ENCODE measurements around the gene FIS1. TPM values are rescaled to one million over a fixed set of nuclear protein-coding genes. Genes with fewer than 3 reads are reported as not detected.

Gene FIS1
- total and polyA plus RNA-seq, 2 donors (not counting 1 experiment from before 2014, with no cell fraction given), result 95.5 to 245 TPM

DNA sequence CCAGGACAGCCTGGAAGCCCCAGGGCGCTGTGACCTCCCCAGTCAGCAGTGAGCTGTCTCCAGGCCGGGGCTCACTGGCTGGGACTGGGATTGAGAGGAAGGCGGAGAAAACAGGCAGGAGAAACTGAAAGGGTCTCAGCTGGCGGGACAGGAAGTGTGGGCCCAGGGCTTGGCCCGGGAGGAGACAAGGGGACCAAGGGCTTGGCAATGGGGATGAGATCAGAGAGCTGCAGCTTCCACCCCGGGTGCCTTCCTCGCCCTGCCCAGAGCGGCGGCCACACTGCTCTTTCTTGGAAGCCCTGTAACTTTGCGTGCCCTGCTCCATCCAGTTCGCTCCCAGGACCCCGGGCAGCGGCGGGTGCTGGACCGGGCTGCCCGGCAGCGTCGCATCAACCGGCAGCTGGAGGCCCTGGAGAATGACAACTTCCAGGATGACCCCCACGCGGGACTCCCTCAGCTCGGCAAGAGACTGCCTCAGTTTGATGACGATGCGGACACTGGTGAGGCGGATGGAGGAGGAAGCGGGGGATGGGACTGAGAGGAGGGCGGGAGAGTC lies 22.5 kb downstream of the FIS1 start:
- DNase-seq, result no peak
- no peak overlapping the region for H3K4me3 Mint-ChIP-seq
- H4K20me1 ChIP-seq (ENCODE audit: control insufficient read depth, insufficient read depth, low read length, poor library complexity, severe bottlenecking), result peaks cover 35% of the 10 kb centered on the region
- no peak overlapping the region for H3K27ac Mint-ChIP-seq
- H3K36me3 ChIP-seq (replicated peaks in 1 of 2; ENCODE audit: control extremely low read depth in 1 of 2, control insufficient read depth in 1 of 2, extremely low read depth in 1 of 2, insufficient read depth in 2 of 2, low read length in 1 of 2), result peaks cover 3 to 32% of the 10 kb centered on the region in 2 experiments
- WGBS (ENCODE audit: insufficient coverage), result 97% methylated on average over 27 of the region's 27 CpGs
- no peak overlapping the region for H3K27ac ChIP-seq (ENCODE audit: low read length in 2 of 2)
- intact Hi-C loops (cut with micrococcal nuclease), result no loop called here
- CTCF ChIA-PET, result interaction anchor here (1.3 kb wide), 1 partner anchor 22 kb away, joined by 4 read pairs; no protein-coding TSS in a partner anchor
- H2AFZ ChIP-seq (ENCODE audit: insufficient read depth, low read depth, low read length, poor library complexity, severe bottlenecking), result no peak overlapping the region
- peaks cover 10 to 11% of the 10 kb centered on the region in 2 donors for H3K4me1 ChIP-seq (ENCODE audit: control insufficient read depth in 2 of 2, insufficient read depth in 2 of 2, low read length in 2 of 2)
- peaks cover 17% of the 10 kb centered on the region for H3K4me1 Mint-ChIP-seq
- H3K27me3 Mint-ChIP-seq, result no peaks in the 10 kb centered on the region
- no peaks in the 10 kb centered on the region for H3K9me3 ChIP-seq (ENCODE audit: control extremely low read depth in 1 of 3, control insufficient read depth in 2 of 3, insufficient read depth in 1 of 3, low read length in 2 of 3)
- TF ChIP-seq, protein P1, sequence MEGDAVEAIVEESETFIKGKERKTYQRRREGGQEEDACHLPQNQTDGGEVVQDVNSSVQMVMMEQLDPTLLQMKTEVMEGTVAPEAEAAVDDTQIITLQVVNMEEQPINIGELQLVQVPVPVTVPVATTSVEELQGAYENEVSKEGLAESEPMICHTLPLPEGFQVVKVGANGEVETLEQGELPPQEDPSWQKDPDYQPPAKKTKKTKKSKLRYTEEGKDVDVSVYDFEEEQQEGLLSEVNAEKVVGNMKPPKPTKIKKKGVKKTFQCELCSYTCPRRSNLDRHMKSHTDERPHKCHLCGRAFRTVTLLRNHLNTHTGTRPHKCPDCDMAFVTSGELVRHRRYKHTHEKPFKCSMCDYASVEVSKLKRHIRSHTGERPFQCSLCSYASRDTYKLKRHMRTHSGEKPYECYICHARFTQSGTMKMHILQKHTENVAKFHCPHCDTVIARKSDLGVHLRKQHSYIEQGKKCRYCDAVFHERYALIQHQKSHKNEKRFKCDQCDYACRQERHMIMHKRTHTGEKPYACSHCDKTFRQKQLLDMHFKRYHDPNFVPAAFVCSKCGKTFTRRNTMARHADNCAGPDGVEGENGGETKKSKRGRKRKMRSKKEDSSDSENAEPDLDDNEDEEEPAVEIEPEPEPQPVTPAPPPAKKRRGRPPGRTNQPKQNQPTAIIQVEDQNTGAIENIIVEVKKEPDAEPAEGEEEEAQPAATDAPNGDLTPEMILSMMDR (IDR thresholded peaks at IDR 0.05), result no peak
- no peak for TF ChIP-seq EZH2 (IDR thresholded peaks at IDR 0.05; ENCODE audit: borderline replicate concordance, insufficient read depth, low read depth, low read length, poor library complexity, severe bottlenecking)
- no peak overlapping the region for H3K9ac ChIP-seq (ENCODE audit: low read length)
- POLR2A ChIA-PET, result no interaction called here
- no peak overlapping the region for H3K4me2 ChIP-seq (replicated peaks; ENCODE audit: low read depth, low read length, poor library complexity, severe bottlenecking)
- H3K9me3 Mint-ChIP-seq (ENCODE audit: insufficient read depth), result no peaks in the 10 kb centered on the region
- no peak overlapping the region for H3K4me3 ChIP-seq (ENCODE audit: control extremely low read depth in 1 of 5, extremely low read depth in 1 of 5, insufficient read depth in 1 of 5, low read depth in 2 of 5, low read length in 4 of 5)
- H3K79me2 ChIP-seq (ENCODE audit: control insufficient read depth, insufficient read depth, low read length), result peaks cover 46% of the 10 kb centered on the region
- no peak for ATAC-seq (ENCODE audit: low read depth)
- no peaks in the 10 kb centered on the region for H3K27me3 ChIP-seq (replicated peaks in 1 of 4; ENCODE audit: control extremely low read depth in 1 of 4, control insufficient read depth in 3 of 4, insufficient read depth in 4 of 4, low read length in 3 of 4)

DNA sequence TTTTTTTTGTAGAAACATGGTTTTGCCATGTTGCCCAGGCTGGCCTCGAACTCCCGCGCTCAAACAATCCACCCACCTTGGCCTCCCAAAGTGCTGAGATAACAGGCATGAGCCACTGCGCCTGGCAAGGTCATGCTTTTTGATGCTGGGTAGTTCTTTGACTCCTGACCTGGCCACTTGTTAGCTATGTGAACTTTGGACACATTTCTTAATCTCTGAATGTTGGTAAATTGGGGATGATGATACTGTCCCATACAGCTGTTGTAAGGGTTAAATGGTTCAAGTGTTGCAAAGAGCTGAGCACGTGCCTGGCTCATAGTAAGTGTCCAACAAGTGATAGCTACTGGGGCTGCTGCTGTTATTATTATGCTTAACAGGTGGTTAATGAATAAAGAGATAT lies 24.6 kb downstream of the FIS1 start:
- ChIA-PET POLR2A (interaction anchor here (0.6 kb wide), 1 partner anchor 428 kb away, joined by 3 read pairs; no protein-coding TSS in a partner anchor), CTCF (interaction anchor here (0.5 to 1.0 kb wide), 3 partner anchors 28 to 78 kb away, joined by 3 to 5 read pairs (median 3); no protein-coding TSS in a partner anchor)
- ATAC-seq (ENCODE audit: low read depth), result no peak
- no peak for DNase-seq
- peaks cover 3 to 28% of the 10 kb centered on the region in 2 experiments for H3K36me3 ChIP-seq (replicated peaks in 1 of 2; ENCODE audit: control extremely low read depth in 1 of 2, control insufficient read depth in 1 of 2, extremely low read depth in 1 of 2, insufficient read depth in 2 of 2, low read length in 1 of 2)
- no peak overlapping the region for H3K9ac ChIP-seq (ENCODE audit: low read length)
- peaks cover 35% of the 10 kb centered on the region for H4K20me1 ChIP-seq (ENCODE audit: control insufficient read depth, insufficient read depth, low read length, poor library complexity, severe bottlenecking)
- no peak overlapping the region for H3K4me3 ChIP-seq (ENCODE audit: control extremely low read depth in 1 of 5, extremely low read depth in 1 of 5, insufficient read depth in 1 of 5, low read depth in 2 of 5, low read length in 4 of 5)
- H2AFZ ChIP-seq (ENCODE audit: insufficient read depth, low read depth, low read length, poor library complexity, severe bottlenecking), result no peak overlapping the region
- intact Hi-C loops (cut with micrococcal nuclease), result no loop called here
- H3K9me3 Mint-ChIP-seq (ENCODE audit: insufficient read depth), result no peaks in the 10 kb centered on the region
- no peaks in the 10 kb centered on the region for H3K27me3 Mint-ChIP-seq
- peaks cover 18 to 21% of the 10 kb centered on the region in 2 donors for H3K4me1 ChIP-seq (ENCODE audit: control insufficient read depth in 2 of 2, insufficient read depth in 2 of 2, low read length in 2 of 2)
- H3K4me3 Mint-ChIP-seq, result peak overlapping the region; percentile 57
- H3K27me3 ChIP-seq (replicated peaks in 1 of 4; ENCODE audit: control extremely low read depth in 1 of 4, control insufficient read depth in 3 of 4, insufficient read depth in 4 of 4, low read length in 3 of 4), result no peaks in the 10 kb centered on the region
- TF ChIP-seq, protein P1 (IDR thresholded peaks at IDR 0.05), result no peak
- no peak for TF ChIP-seq EZH2 (IDR thresholded peaks at IDR 0.05; ENCODE audit: borderline replicate concordance, insufficient read depth, low read depth, low read length, poor library complexity, severe bottlenecking)
- H3K79me2 ChIP-seq (ENCODE audit: control insufficient read depth, insufficient read depth, low read length), result peaks cover 46% of the 10 kb centered on the region
- H3K27ac Mint-ChIP-seq, result no peak overlapping the region
- no peak overlapping the region for H3K4me2 ChIP-seq (replicated peaks; ENCODE audit: low read depth, low read length, poor library complexity, severe bottlenecking)
- H3K27ac ChIP-seq (ENCODE audit: low read length in 2 of 2), result no peak overlapping the region
- no peaks in the 10 kb centered on the region for H3K9me3 ChIP-seq (ENCODE audit: control extremely low read depth in 1 of 3, control insufficient read depth in 2 of 3, insufficient read depth in 1 of 3, low read length in 2 of 3)
- H3K4me1 Mint-ChIP-seq, result peaks cover 27% of the 10 kb centered on the region
- WGBS (ENCODE audit: insufficient coverage), result 89% methylated on average over 1 of the region's 5 CpGs
